Hematopoietic multipotent progenitor cell treated with erythropoietin and hydrocortisone succinate and interleukin-3 and kit ligand, for 8 days (in vitro differentiated cells): Measurements from ENCODE around the gene NOX5.

Source experiments
- DNase-seq: peaks from one replicate; pipeline ENCODE4 v3.0.0-alpha.2; 2015

The NOX5 gene

GRCh38 chr15:69084404-69085030 lies 70.0 kb downstream of the NOX5 start:
- DNase-seq = no peak

- DNase-seq = no peak
Observed at GRCh38 chr15:69085325-69086081, 71.0 kb downstream of the NOX5 start.

GRCh38 chr15:69086427-69087204 lies 72.1 kb downstream of the NOX5 start:
- DNase-seq = no peak

GRCh38 chr15:69087366-69087976 lies 73.0 kb downstream of the NOX5 start:
- DNase-seq = no peak

- DNase-seq = no peak
Observed at GRCh38 chr15:69088300-69088965, 73.9 kb downstream of the NOX5 start.

GRCh38 chr15:69089258-69089657 lies 74.8 kb downstream of the NOX5 start:
- no peak for DNase-seq

- DNase-seq = peak; percentile 27
Observed at GRCh38 chr15:69090197-69090948, 75.9 kb downstream of the NOX5 start.

GRCh38 chr15:69091654-69092053 lies 77.2 kb downstream of the NOX5 start:
- DNase-seq = no peak

GRCh38 chr15:69092159-69092558 lies 77.7 kb downstream of the NOX5 start:
- DNase-seq = peak; percentile 92

- peak; percentile 79 for DNase-seq
Observed at GRCh38 chr15:69093127-69093526, 78.6 kb downstream of the NOX5 start.

GRCh38 chr15:69093614-69094013 lies 79.1 kb downstream of the NOX5 start:
- DNase-seq = no peak

- DNase-seq = no peak
Observed at GRCh38 chr15:69094124-69094921, 79.8 kb downstream of the NOX5 start.

GRCh38 chr15:69095274-69095673 lies 80.8 kb downstream of the NOX5 start:
- no peak for DNase-seq

- no peak for DNase-seq
Observed at GRCh38 chr15:69096196-69096595, 81.7 kb downstream of the NOX5 start.

GRCh38 chr15:69096626-69097025 lies 82.1 kb downstream of the NOX5 start:
- peak; percentile 83 for DNase-seq

- DNase-seq = no peak
Observed at GRCh38 chr15:69098771-69099170, 84.3 kb downstream of the NOX5 start.

GRCh38 chr15:69099941-69100340 lies 85.4 kb downstream of the NOX5 start:
- DNase-seq = no peak

- DNase-seq = no peak
Observed at GRCh38 chr15:69100821-69101220, 86.3 kb downstream of the NOX5 start.

- DNase-seq = no peak
Observed at GRCh38 chr15:69104050-69104750, 89.7 kb downstream of the NOX5 start.

- DNase-seq = no peak
Observed at GRCh38 chr15:69105451-69105985, 91.0 kb downstream of the NOX5 start.
